HCT116 (cell line): ENCODE measurements around the gene ESYT3. TPM values are rescaled to one million over a fixed set of nuclear protein-coding genes. Genes with fewer than 3 reads are reported as not detected.

Experiments
- ATAC-seq: fragments of 200-7000 bp; cut with Tn5 transposase; 2 replicates; pipeline ENCODE4 v1.9.1; 2020; ENCODE audit warnings: mild to moderate bottlenecking, moderate library complexity
- BruUV-seq: library from RNA; stranded (reverse); fragments of 400-500 nt; replicated peaks from 2 replicates; lab custom pipeline; 2021; lab: Mats Ljungman, UMichigan
- CTCF ChIA-PET: fragments of 300-600 bp; sonication (Branson Sonifier 250); formaldehyde crosslinking; loops from one replicate; lab custom pipeline; 2021; ENCODE audit warnings: antibody characterized with exemption; lab: Charles Lee
- POLR2A ChIA-PET: fragments of 300-600, 350-600 bp; sonication (Branson Sonifier 250); formaldehyde crosslinking; loops from one replicate; lab custom pipeline; 2021; ENCODE audit warnings: antibody characterized with exemption; lab: Charles Lee
- RAD21 ChIA-PET, 2 experiments: fragments of 300-600 bp; sonication (Branson Sonifier 250); formaldehyde crosslinking; loops; one replicate each; lab custom pipeline; 2023; ENCODE audit warnings: low total read pairs in 2 of 2; ENCODE audit not compliant: uncharacterized antibody in 2 of 2, unreplicated experiment in 2 of 2, low non-redundant PET in 1 of 2; lab: Charles Lee
- DNase-seq: peaks from one replicate; pipeline ENCODE4 v3.0.0-alpha.2; 2010; ENCODE audit warnings: low read depth, low spot score
- H2AFZ ChIP-seq: fragments of 200-600 bp; shearing (Covaris generic), sonication (generic); 2 replicates; pipeline ENCODE4 v1.6.1; 2017; ENCODE audit warnings: low read depth, mixed run types, mixed read lengths, antibody characterized with exemption, low read length; ENCODE audit not compliant: poor library complexity, severe bottlenecking
- H3K27ac ChIP-seq: 2 replicates; pipeline ENCODE4 v1.5.1; 2012; ENCODE audit warnings: low read depth, low read length
- H3K27me3 ChIP-seq: fragments of 200-600 bp; sonication (generic); 2 replicates; pipeline ENCODE4 v1.6.1; 2016; ENCODE audit warnings: mixed run types, low read length, mixed read lengths; ENCODE audit not compliant: insufficient read depth
- H3K36me3 ChIP-seq, 2 experiments: fragments of 200-500 bp in 1 of 2; fragments of 200-600 bp in 1 of 2; sonication (Bioruptor generic) in 1 of 2; sonication (generic) in 1 of 2; 2 replicates each; pipeline versions ENCODE4 v1.5.1 to v1.6.1; 2014 to 2016; ENCODE audit warnings: low read length in 2 of 2, inconsistent platforms in 1 of 2, mixed read lengths in 1 of 2, mixed run types in 1 of 2; ENCODE audit not compliant: insufficient read depth in 2 of 2, control insufficient read depth in 1 of 2
- H3K4me1 ChIP-seq, 2 experiments: fragments of 200-600 bp in 1 of 2; sonication (generic) in 1 of 2; 2 replicates each; pipeline versions ENCODE4 v1.5.1 to v1.6.1; 2012 to 2017; ENCODE audit warnings: low read length in 2 of 2, inconsistent platforms in 1 of 2, mild to moderate bottlenecking in 1 of 2, mixed read lengths in 1 of 2, mixed run types in 1 of 2, moderate library complexity in 1 of 2; ENCODE audit not compliant: insufficient read depth in 2 of 2, control insufficient read depth in 1 of 2
- H3K4me2 ChIP-seq: fragments of 200-600 bp; sonication (generic); 2 replicates; pipeline ENCODE4 v1.6.1; 2017; ENCODE audit warnings: mixed run types, low read length, mixed read lengths
- H3K4me3 ChIP-seq, 2 experiments: fragments of 200-600 bp in 1 of 2; sonication (generic) in 1 of 2; replicated peaks in 1 of 2; 2 replicates each; pipeline ENCODE4 v1.5.1; 2011 to 2016; ENCODE audit warnings: low read length in 2 of 2, control low read depth in 1 of 2, low read depth in 1 of 2, mild to moderate bottlenecking in 1 of 2, mixed read lengths in 1 of 2, mixed run types in 1 of 2
- H3K79me2 ChIP-seq: fragments of 200-600 bp; sonication (generic); 2 replicates; pipeline ENCODE4 v1.6.1; 2017; ENCODE audit warnings: mild to moderate bottlenecking, mixed run types, low read length, moderate library complexity, mixed read lengths; ENCODE audit not compliant: insufficient read depth
- H3K9ac ChIP-seq: fragments of 200-600 bp; sonication (generic); 2 replicates; pipeline ENCODE4 v1.6.1; 2016; ENCODE audit warnings: low read length, mixed read lengths
- H3K9me2 ChIP-seq: fragments of 200-600 bp; sonication (generic), shearing (Covaris generic); 2 replicates; pipeline ENCODE4 v1.6.1; 2017; ENCODE audit warnings: mixed run types, mild to moderate bottlenecking, moderate library complexity; ENCODE audit not compliant: insufficient read depth
- H3K9me3 ChIP-seq, 2 experiments: fragments of 200-500 bp in 1 of 2; fragments of 200-600 bp in 1 of 2; sonication (Bioruptor generic) in 1 of 2; sonication (generic) in 1 of 2; 2 replicates each; pipeline ENCODE4 v1.6.1; 2014 to 2017; ENCODE audit warnings: low read length in 2 of 2, mixed read lengths in 2 of 2, inconsistent platforms in 1 of 2, low read depth in 1 of 2, mild to moderate bottlenecking in 1 of 2, mixed run types in 1 of 2, moderate library complexity in 1 of 2; ENCODE audit not compliant: control insufficient read depth in 1 of 2, insufficient read depth in 1 of 2
- H4K20me1 ChIP-seq: fragments of 200-600 bp; sonication (generic), shearing (Covaris generic); 2 replicates; pipeline ENCODE4 v1.6.1; 2017; ENCODE audit warnings: mixed run types, mild to moderate bottlenecking, moderate library complexity; ENCODE audit not compliant: insufficient read depth
- ATF3 ChIP-seq: IDR thresholded peaks from 2 replicates; pipeline ENCODE4 v1.6.1; 2012
- CBX3 ChIP-seq: IDR thresholded peaks from 2 replicates; pipeline ENCODE4 v1.6.1; 2012; ENCODE audit warnings: low read depth
- CEBPB ChIP-seq: IDR thresholded peaks from 2 replicates; pipeline ENCODE4 v1.6.1; 2012; ENCODE audit warnings: low read depth
- CTCF ChIP-seq, 3 experiments: fragments of 200-600 bp in 1 of 3; sonication (generic) in 1 of 3; IDR thresholded peaks in 2 of 3; conservative IDR thresholded peaks in 1 of 3; 2 replicates each; pipeline ENCODE4 v1.5.1; 2012 to 2017; ENCODE audit warnings: low read depth in 2 of 3, low read length in 2 of 3, antibody characterized with exemption in 1 of 3, borderline replicate concordance in 1 of 3, control low read depth in 1 of 3, mild to moderate bottlenecking in 1 of 3, mixed read lengths in 1 of 3, mixed run types in 1 of 3, moderate library complexity in 1 of 3; ENCODE audit not compliant: insufficient read depth in 1 of 3
- EGR1 ChIP-seq: IDR thresholded peaks from 2 replicates; pipeline ENCODE4 v1.6.1; 2012; ENCODE audit warnings: low read depth
- ELF1 ChIP-seq: IDR thresholded peaks from 2 replicates; pipeline ENCODE4 v1.6.1; 2012; ENCODE audit warnings: low read depth, borderline replicate concordance
- EZH2phosphoT487 ChIP-seq: fragments of 200-600 bp; IDR thresholded peaks from 2 replicates; pipeline ENCODE4 v1.6.1; 2018; ENCODE audit warnings: antibody characterized with exemption, borderline replicate concordance
- JUND ChIP-seq: IDR thresholded peaks from 2 replicates; pipeline ENCODE4 v1.6.1; 2012
- MAX ChIP-seq: IDR thresholded peaks from 2 replicates; pipeline ENCODE4 v1.6.1; 2012
- POLR2A ChIP-seq: IDR thresholded peaks from 2 replicates; pipeline ENCODE4 v1.7.0; 2011; ENCODE audit warnings: borderline replicate concordance; ENCODE audit not compliant: insufficient read depth, insufficient read length; ENCODE audit errors: extremely low read depth
- RAD21 ChIP-seq: IDR thresholded peaks from 2 replicates; pipeline ENCODE4 v1.6.1; 2012; ENCODE audit warnings: low read depth, mild to moderate bottlenecking
- REST ChIP-seq: IDR thresholded peaks from 2 replicates; pipeline ENCODE4 v1.6.1; 2012; ENCODE audit warnings: low read depth
- SIN3A ChIP-seq: IDR thresholded peaks from 2 replicates; pipeline ENCODE4 v1.6.1; 2012; ENCODE audit warnings: low read depth
- SP1 ChIP-seq: IDR thresholded peaks from 2 replicates; pipeline ENCODE4 v1.6.1; 2012; ENCODE audit warnings: low read depth
- SRF ChIP-seq: IDR thresholded peaks from 2 replicates; pipeline ENCODE4 v1.6.1; 2012; ENCODE audit warnings: low read depth
- TCF7L2 ChIP-seq: IDR thresholded peaks from 2 replicates; pipeline ENCODE4 v1.7.0; 2011; ENCODE audit warnings: borderline replicate concordance, inconsistent platforms; ENCODE audit not compliant: insufficient read depth, insufficient read length; ENCODE audit errors: extremely low read depth
- YY1 ChIP-seq: IDR thresholded peaks from 2 replicates; pipeline ENCODE4 v1.6.1; 2011; ENCODE audit warnings: low read length, low read depth, moderate library complexity, mild to moderate bottlenecking; ENCODE audit not compliant: insufficient replicate concordance; ENCODE audit errors: extremely low read depth
- ZBTB33 ChIP-seq: IDR thresholded peaks from 2 replicates; pipeline ENCODE4 v1.6.1; 2011; ENCODE audit warnings: mild to moderate bottlenecking, low read length, moderate library complexity; ENCODE audit not compliant: insufficient replicate concordance; ENCODE audit errors: extremely low read depth
- ZFX ChIP-seq: fragments of 450-650 bp; IDR thresholded peaks from 2 replicates; pipeline ENCODE4 v1.6.1; 2017
- ZNF274 ChIP-seq: fragments of 200-500 bp; sonication (Bioruptor generic); IDR thresholded peaks from 2 replicates; pipeline ENCODE4 v1.6.1; 2014; ENCODE audit warnings: mild to moderate bottlenecking, low read depth, low read length, inconsistent platforms
- intact Hi-C: fragments of 100-400 bp; cut with micrococcal nuclease; formaldehyde crosslinking; loops from 2 replicates; pipeline ENCODE4 v1.10.0; 2022
- total RNA-seq: library from RNA; stranded (reverse); gene quantifications from one replicate; pipeline ENCODE4 v1.2.1, GENCODE V29; 2021; ENCODE audit not compliant: unreplicated experiment

The ESYT3 gene
- total RNA-seq, 1 experiment from 2014 or later, result 0.05 TPM

GRCh38 chr3:138492980-138493675, 58.7 kb downstream of the ESYT3 start:
- ATAC-seq (no peak), DNase-seq (no peak)
- Histone ChIP-seq H3K79me2 (no peaks in the 10 kb centered on the region), H3K27me3 (no peaks in the 10 kb centered on the region), H3K9me3 (no peaks in the 10 kb centered on the region), H4K20me1 (no peaks in the 10 kb centered on the region; the same call in 1 of the 2 replicates), H3K9ac (no peak overlapping the region), H3K4me3 (no peak overlapping the region), H3K4me1 (no peaks in the 10 kb centered on the region), H2AFZ (no peak overlapping the region), H3K9me2 (no peaks in the 10 kb centered on the region), H3K27ac (no peak overlapping the region), H3K4me2 (no peak overlapping the region), H3K36me3 (no peaks in the 10 kb centered on the region)
- ChIA-PET POLR2A (no interaction called here), CTCF (no interaction called here), RAD21 (no interaction called here)
- BruUV-seq, result no TSS peak
- intact Hi-C loops, result no loop called here
- no peak for TF ChIP-seq CBX3
- no peak for TF ChIP-seq ZBTB33
- TF ChIP-seq RAD21, result no peak
- no peak for TF ChIP-seq EZH2phosphoT487
- no peak for TF ChIP-seq CEBPB
- no peak for TF ChIP-seq SP1
- TF ChIP-seq SRF, result no peak
- TF ChIP-seq JUND, result no peak
- TF ChIP-seq ZNF274, result no peak
- no peak for TF ChIP-seq ZFX
- no peak for TF ChIP-seq YY1
- no peak for TF ChIP-seq EGR1
- TF ChIP-seq CTCF (IDR thresholded peaks at IDR 0.05 in 2 of 3, conservative IDR thresholded peaks at IDR 0.05 in 1 of 3; ENCODE audit: borderline replicate concordance in 1 of 3, insufficient read depth in 1 of 3, low read depth in 2 of 3, low read length in 2 of 3), result no peak
- TF ChIP-seq MAX, result no peak
- TF ChIP-seq ATF3, result no peak
- TF ChIP-seq SIN3A, result no peak
- no peak for TF ChIP-seq POLR2A
- no peak for TF ChIP-seq ELF1
- no peak for TF ChIP-seq REST
- TF ChIP-seq TCF7L2, result no peak
